Keratinocyte (primary cell): ENCODE data around the gene PCARE. TPM values are rescaled to one million over a fixed set of nuclear protein-coding genes. Genes with fewer than 3 reads are reported as not detected.

Experiments
- DNase-seq: peaks from one replicate; pipeline ENCODE4 v3.0.0-alpha.2; 2011; ENCODE audit warnings: low read depth, missing footprints, low spot score
- FAIRE-seq: peaks from 2 replicates; lab custom pipeline; 2011; peaks lifted over from hg19 to GRCh38; lab: Jason Lieb, UNC
- H2AFZ ChIP-seq: 2 replicates; pipeline ENCODE4 v1.6.0; 2012; ENCODE audit warnings: low read length, control low read depth, inconsistent platforms; ENCODE audit not compliant: control insufficient read depth
- H3K27ac ChIP-seq: 2 replicates; pipeline ENCODE4 v1.5.1; 2011; ENCODE audit warnings: low read length; ENCODE audit not compliant: control insufficient read depth, insufficient read depth
- H3K27me3 ChIP-seq: 3 replicates; pipeline ENCODE4 v1.6.0; 2011; ENCODE audit warnings: low read length; ENCODE audit not compliant: control insufficient read depth, insufficient read depth; ENCODE audit errors: extremely low read depth
- H3K36me3 ChIP-seq, 2 experiments: 2 replicates in 1 of 2; 3 replicates in 1 of 2; pipeline ENCODE4 v1.5.1; 2011; ENCODE audit warnings: low read length in 2 of 2, mild to moderate bottlenecking in 1 of 2; ENCODE audit not compliant: control insufficient read depth in 2 of 2, insufficient read depth in 2 of 2; ENCODE audit errors: extremely low read depth in 1 of 2
- H3K4me1 ChIP-seq: 3 replicates; pipeline ENCODE4 v1.5.1; 2011; ENCODE audit warnings: low read length; ENCODE audit not compliant: control insufficient read depth, insufficient read depth; ENCODE audit errors: extremely low read depth
- H3K4me2 ChIP-seq: 3 replicates; pipeline ENCODE4 v1.6.0; 2011; ENCODE audit warnings: low read depth, low read length; ENCODE audit not compliant: control insufficient read depth, insufficient read depth; ENCODE audit errors: extremely low read depth
- H3K4me3 ChIP-seq, 3 experiments: fragments of 200-600 bp in 1 of 3; sonication (generic) in 1 of 3; 2 replicates in 2 of 3; 3 replicates in 1 of 3; pipeline ENCODE4 v1.5.1; 2011 to 2016; ENCODE audit warnings: low read length in 3 of 3, mild to moderate bottlenecking in 3 of 3, control low read depth in 2 of 3, inconsistent platforms in 1 of 3, low read depth in 1 of 3, mixed read lengths in 1 of 3, mixed run types in 1 of 3, moderate library complexity in 1 of 3; ENCODE audit not compliant: control insufficient read depth in 2 of 3, insufficient read depth in 2 of 3; ENCODE audit errors: extremely low read depth in 1 of 3
- H3K79me2 ChIP-seq: 2 replicates; pipeline ENCODE4 v1.6.0; 2012; ENCODE audit warnings: low read length; ENCODE audit not compliant: control insufficient read depth, insufficient read depth
- H3K9ac ChIP-seq: 3 replicates; pipeline ENCODE4 v1.6.0; 2011; ENCODE audit warnings: low read length; ENCODE audit not compliant: control insufficient read depth, insufficient read depth; ENCODE audit errors: extremely low read depth
- H3K9me1 ChIP-seq: 3 replicates; pipeline ENCODE4 v1.6.0; 2011; ENCODE audit warnings: low read length; ENCODE audit not compliant: control insufficient read depth, insufficient read depth; ENCODE audit errors: extremely low read depth
- H3K9me3 ChIP-seq: 2 replicates; pipeline ENCODE4 v1.5.1; 2012; ENCODE audit warnings: low read depth, low read length; ENCODE audit not compliant: control insufficient read depth
- H4K20me1 ChIP-seq: 3 replicates; pipeline ENCODE4 v1.6.0; 2011; ENCODE audit warnings: low read length; ENCODE audit not compliant: control insufficient read depth, insufficient read depth; ENCODE audit errors: extremely low read depth
- CTCF ChIP-seq, 3 experiments: IDR thresholded peaks in 1 of 3; conservative IDR thresholded peaks in 1 of 3; optimal IDR thresholded peaks in 1 of 3; 2 replicates in 2 of 3; 3 replicates in 1 of 3; pipeline versions ENCODE3 to v1.5.1; 2011; ENCODE audit warnings: low read length in 3 of 3, mild to moderate bottlenecking in 3 of 3, moderate library complexity in 2 of 3, control low read depth in 1 of 3, inconsistent platforms in 1 of 3; ENCODE audit not compliant: insufficient read depth in 2 of 3; ENCODE audit errors: extremely low read depth in 1 of 3
- EZH2 ChIP-seq: IDR thresholded peaks from one replicate; pipeline ENCODE4 v1.6.1; 2012; ENCODE audit warnings: inconsistent platforms, mild to moderate bottlenecking, low read length, moderate library complexity
- dilution Hi-C: fragments of 300-500 bp; cut with MboI; formaldehyde crosslinking; loops from one replicate; pipeline ENCODE4 v1.7.0; 2020; ENCODE audit warnings: low sequenced_read_pairs; ENCODE audit not compliant: extremely low pct_ligation_motif_present
- polyA minus RNA-seq, 3 experiments: library from RNA; depleted of rRNA, polyadenylated mRNA; stranded (reverse); fragments of >200 nt; gene quantifications; 1 replicate in 1 of 3; 2 replicates in 1 of 3; 3 replicates in 1 of 3; pipeline ENCODE4 v1.2.3, GENCODE V29; 2011
- polyA plus RNA-seq, 5 experiments: library from polyadenylated mRNA; depleted of rRNA in 3 of 5; stranded (reverse) in 3 of 5; stranded (forward) in 1 of 5; unstranded in 1 of 5; fragments of >200 nt; gene quantifications; 1 replicate in 1 of 5; 2 replicates in 3 of 5; 3 replicates in 1 of 5; pipeline versions ENCODE4 v1.2.1 to v1.2.3, GENCODE V29; 2011 to 2012; ENCODE audit warnings: missing spikeins in 2 of 5, low read depth in 1 of 5, low replicate concordance in 1 of 5

PCARE gene
- polyA plus RNA-seq (0.01 TPM in 1 of 3 replicates, not detected in the others), polyA minus RNA-seq (not detected in 3 replicates)
- polyA plus RNA-seq (2011; ENCODE audit: low read depth) = not detected
- not detected in 2 replicates for polyA plus RNA-seq (2011; cell fraction: cytosol; rRNA removed)
- polyA plus RNA-seq (2011; cell fraction: nucleus; rRNA removed) = not detected in 2 replicates
- polyA plus RNA-seq (2012; ENCODE audit: low replicate concordance) = not detected in 2 replicates
- polyA minus RNA-seq (2011; cell fraction: cytosol; rRNA and poly(A)+ RNA removed) = not detected
- not detected in 2 replicates for polyA minus RNA-seq (2011; cell fraction: nucleus; rRNA and poly(A)+ RNA removed)

GRCh38 chr2:29074411-29074810 lies at the start of gene PCARE:
TSS of gene PCARE (minus strand) at chr2:29074523. CDS start at chr2:29074261, 262 bp downstream.
- no peaks in the 10 kb centered on the region for H3K9me1 ChIP-seq
- no peak within 1 kb of the TSS for H2AFZ ChIP-seq
- peaks cover 3% of the 10 kb centered on the region for H3K27me3 ChIP-seq
- H4K20me1 ChIP-seq = no peaks in the 10 kb centered on the region
- H3K4me1 ChIP-seq = no peaks in the 10 kb centered on the region
- H3K9ac ChIP-seq = no peak within 1 kb of the TSS
- no peak for DNase-seq
- no peak within 1 kb of the TSS for H3K4me2 ChIP-seq
- H3K79me2 ChIP-seq = no peaks in the 10 kb centered on the region
- TF ChIP-seq CTCF (optimal IDR thresholded peaks at IDR 0.05 in 1 of 3, IDR thresholded peaks at IDR 0.05 in 1 of 3, conservative IDR thresholded peaks at IDR 0.05 in 1 of 3; ENCODE audit: extremely low read depth in 1 of 3, insufficient read depth in 2 of 3, low read length in 3 of 3) (no peak), EZH2 (no peak)
- no peak within 1 kb of the TSS for H3K27ac ChIP-seq
- no peaks in the 10 kb centered on the region for H3K9me3 ChIP-seq
- H3K36me3 ChIP-seq = no peaks in the 10 kb centered on the region
- dilution Hi-C loops = loop anchor here (25.0 kb wide), 1 partner anchor 113 kb away; no protein-coding TSS in a partner anchor
- H3K4me3 ChIP-seq = no peak within 1 kb of the TSS
- no peak for FAIRE-seq

DNA sequence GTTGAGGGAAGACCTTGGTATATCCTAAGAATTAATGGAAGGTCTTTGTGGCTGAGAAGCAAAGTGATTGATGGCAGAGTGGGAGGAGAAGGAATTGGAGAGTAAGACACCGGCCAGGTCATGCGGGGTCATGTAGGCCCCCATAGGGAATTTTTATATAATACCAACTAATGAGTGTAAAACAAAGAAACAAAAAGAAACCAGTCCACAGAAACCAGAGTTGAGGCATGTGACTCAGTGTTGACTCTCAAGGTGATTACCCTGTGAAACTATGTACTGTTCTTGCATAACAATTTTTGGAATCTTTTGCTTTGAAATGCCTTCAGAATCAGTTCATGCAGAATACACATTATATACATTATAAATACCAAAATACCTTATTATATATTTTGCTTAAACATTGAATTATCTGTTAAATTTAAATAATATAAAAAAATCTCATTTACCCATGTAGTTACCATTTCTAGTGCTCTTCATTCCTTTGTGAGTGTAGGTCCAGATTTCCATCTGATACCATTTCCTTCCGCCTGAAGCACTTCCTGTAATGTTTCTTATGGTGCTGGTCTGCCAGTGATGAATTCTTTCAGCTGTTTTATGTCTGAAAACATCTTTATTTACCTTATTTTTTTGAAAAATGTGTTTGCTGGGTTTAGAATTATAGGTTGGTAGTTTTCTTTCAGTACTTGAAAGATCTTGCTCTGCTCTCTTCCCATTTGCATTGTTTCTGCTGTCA lies 49.5 kb upstream of the PCARE start:
- dilution Hi-C loops = no loop called here
- Histone ChIP-seq H3K4me2 (peak overlapping the region; percentile 49), H3K36me3 (peaks cover 8 to 21% of the 10 kb centered on the region in 2 experiments), H3K27ac (peak overlapping the region; percentile 90), H3K4me1 (peaks cover 50% of the 10 kb centered on the region), H2AFZ (no peak overlapping the region), H3K27me3 (no peaks in the 10 kb centered on the region), H3K79me2 (peaks cover 46% of the 10 kb centered on the region), H3K9ac (peak overlapping the region; percentile 41), H4K20me1 (no peaks in the 10 kb centered on the region), H3K4me3 (peak overlapping the region in 2 of 3 experiments; percentile 1 to 16), H3K9me1 (no peaks in the 10 kb centered on the region), H3K9me3 (no peaks in the 10 kb centered on the region)
- FAIRE-seq (peak; percentile 85), DNase-seq (no peak)
- no peak for TF ChIP-seq CTCF (optimal IDR thresholded peaks at IDR 0.05 in 1 of 3, IDR thresholded peaks at IDR 0.05 in 1 of 3, conservative IDR thresholded peaks at IDR 0.05 in 1 of 3; ENCODE audit: extremely low read depth in 1 of 3, insufficient read depth in 2 of 3, low read length in 3 of 3)
- no peak for TF ChIP-seq EZH2
